Mesenchymal stem cell (in vitro differentiated cells and primary cell): ENCODE results near the gene MDP1.
"Not testable (repeated sequence)": the region's sequence is repeated elsewhere in the genome, so short reads cannot be mapped to it uniquely, and the experiment has no call there.

ENCODE experiments used
- DNase-seq: peaks from one replicate; pipeline ENCODE4 v3.0.0-alpha.2; 2013
- H2AFZ ChIP-seq: one replicate; pipeline ENCODE4 v1.6.1; 2013; ENCODE audit warnings: low read depth, mild to moderate bottlenecking, control low read depth, inconsistent platforms, low read length, moderate library complexity
- H2AK5ac ChIP-seq: 2 replicates; pipeline ENCODE4 v1.6.1; 2013; ENCODE audit warnings: low read length, moderate library complexity, mild to moderate bottlenecking, inconsistent platforms; ENCODE audit not compliant: severe bottlenecking
- H2BK120ac ChIP-seq: one replicate; pipeline ENCODE4 v1.6.1; 2013; ENCODE audit warnings: low read depth, mild to moderate bottlenecking, inconsistent platforms, low read length, moderate library complexity
- H2BK12ac ChIP-seq, 2 experiments: one replicate each; pipeline ENCODE4 v1.6.1; 2013; ENCODE audit warnings: inconsistent platforms in 2 of 2, low read length in 2 of 2, mild to moderate bottlenecking in 2 of 2, moderate library complexity in 2 of 2, control low read depth in 1 of 2
- H2BK15ac ChIP-seq: one replicate; pipeline ENCODE4 v1.6.1; 2013; ENCODE audit warnings: mild to moderate bottlenecking, low read depth, inconsistent platforms; ENCODE audit not compliant: poor library complexity, severe bottlenecking
- H2BK5ac ChIP-seq: 2 replicates; pipeline ENCODE4 v1.6.1; 2013; ENCODE audit warnings: low read depth, mild to moderate bottlenecking, low read length, control low read depth, inconsistent platforms; ENCODE audit not compliant: poor library complexity, severe bottlenecking
- H3K14ac ChIP-seq, 2 experiments: one replicate each; pipeline ENCODE4 v1.6.1; 2013; ENCODE audit warnings: inconsistent platforms in 2 of 2, low read length in 2 of 2, control low read depth in 1 of 2, mild to moderate bottlenecking in 1 of 2, moderate library complexity in 1 of 2
- H3K18ac ChIP-seq, 2 experiments: one replicate each; pipeline ENCODE4 v1.6.1; 2013; ENCODE audit warnings: inconsistent platforms in 2 of 2, low read length in 2 of 2, control low read depth in 1 of 2, low read depth in 1 of 2, mild to moderate bottlenecking in 1 of 2
- H3K23ac ChIP-seq, 2 experiments: one replicate each; pipeline ENCODE4 v1.6.1; 2013; ENCODE audit warnings: inconsistent platforms in 2 of 2, low read length in 2 of 2, mild to moderate bottlenecking in 2 of 2, moderate library complexity in 2 of 2, control low read depth in 1 of 2
- H3K27ac ChIP-seq: 2 replicates; pipeline ENCODE4 v1.5.1; 2013; ENCODE audit warnings: mild to moderate bottlenecking, moderate library complexity, low read length, control low read depth, inconsistent platforms; ENCODE audit not compliant: poor library complexity, severe bottlenecking
- H3K27me3 ChIP-seq, 2 experiments: 2 replicates each; pipeline versions ENCODE4 v1.6.1 to v1.7.0; 2013; ENCODE audit warnings: low read length in 2 of 2, mild to moderate bottlenecking in 2 of 2, moderate library complexity in 2 of 2, control low read depth in 1 of 2, inconsistent platforms in 1 of 2; ENCODE audit not compliant: control insufficient read depth in 1 of 2, insufficient read depth in 1 of 2
- H3K36me3 ChIP-seq, 2 experiments: 2 replicates each; pipeline versions ENCODE4 v1.6.1 to v1.7.0; 2013; ENCODE audit warnings: low read length in 2 of 2, control low read depth in 1 of 2, inconsistent platforms in 1 of 2, low read depth in 1 of 2, mild to moderate bottlenecking in 1 of 2; ENCODE audit not compliant: insufficient read depth in 2 of 2, control insufficient read depth in 1 of 2
- H3K4ac ChIP-seq, 2 experiments: one replicate each; pipeline ENCODE4 v1.6.1; 2013; ENCODE audit warnings: inconsistent platforms in 2 of 2, low read length in 2 of 2, mild to moderate bottlenecking in 2 of 2, moderate library complexity in 2 of 2, control low read depth in 1 of 2, low read depth in 1 of 2
- H3K4me1 ChIP-seq: 2 replicates; pipeline ENCODE4 v1.6.1; 2013; ENCODE audit warnings: low read depth, low read length, control low read depth; ENCODE audit not compliant: control insufficient read depth, insufficient read depth
- H3K4me2 ChIP-seq: 2 replicates; pipeline ENCODE4 v1.6.1; 2013; ENCODE audit warnings: low read length, mild to moderate bottlenecking, inconsistent platforms; ENCODE audit not compliant: poor library complexity, severe bottlenecking
- H3K4me3 ChIP-seq, 2 experiments: 2 replicates each; pipeline versions ENCODE4 v1.5.1 to v1.7.0; 2013; ENCODE audit warnings: low read length in 2 of 2, mild to moderate bottlenecking in 2 of 2, control low read depth in 1 of 2, low read depth in 1 of 2; ENCODE audit not compliant: insufficient read depth in 1 of 2
- H3K79me1 ChIP-seq: replicated peaks from 2 replicates; pipeline ENCODE4 v1.6.1; 2013; ENCODE audit warnings: mild to moderate bottlenecking, control low read depth, low read length, inconsistent platforms; ENCODE audit not compliant: poor library complexity, severe bottlenecking
- H3K9ac ChIP-seq: 2 replicates; pipeline ENCODE4 v1.7.0; 2013; ENCODE audit warnings: mild to moderate bottlenecking, low read length, moderate library complexity
- H3K9me3 ChIP-seq: 2 replicates; pipeline ENCODE4 v1.7.0; 2013; ENCODE audit warnings: mild to moderate bottlenecking, low read length; ENCODE audit not compliant: control insufficient read depth
- H4K8ac ChIP-seq: one replicate; pipeline ENCODE4 v1.6.1; 2013; ENCODE audit warnings: inconsistent platforms, mild to moderate bottlenecking, low read length, moderate library complexity
- H4K91ac ChIP-seq: one replicate; pipeline ENCODE4 v1.6.1; 2013; ENCODE audit warnings: mild to moderate bottlenecking, low read length, inconsistent platforms
- WGBS: methylation state at CpG from one replicate; pipeline ENCODE4 v1.1.7; 2013; ENCODE audit warnings: mixed read lengths; 5-methylcytosine and 5-hydroxymethylcytosine counted together

MDP1 gene

DNA sequence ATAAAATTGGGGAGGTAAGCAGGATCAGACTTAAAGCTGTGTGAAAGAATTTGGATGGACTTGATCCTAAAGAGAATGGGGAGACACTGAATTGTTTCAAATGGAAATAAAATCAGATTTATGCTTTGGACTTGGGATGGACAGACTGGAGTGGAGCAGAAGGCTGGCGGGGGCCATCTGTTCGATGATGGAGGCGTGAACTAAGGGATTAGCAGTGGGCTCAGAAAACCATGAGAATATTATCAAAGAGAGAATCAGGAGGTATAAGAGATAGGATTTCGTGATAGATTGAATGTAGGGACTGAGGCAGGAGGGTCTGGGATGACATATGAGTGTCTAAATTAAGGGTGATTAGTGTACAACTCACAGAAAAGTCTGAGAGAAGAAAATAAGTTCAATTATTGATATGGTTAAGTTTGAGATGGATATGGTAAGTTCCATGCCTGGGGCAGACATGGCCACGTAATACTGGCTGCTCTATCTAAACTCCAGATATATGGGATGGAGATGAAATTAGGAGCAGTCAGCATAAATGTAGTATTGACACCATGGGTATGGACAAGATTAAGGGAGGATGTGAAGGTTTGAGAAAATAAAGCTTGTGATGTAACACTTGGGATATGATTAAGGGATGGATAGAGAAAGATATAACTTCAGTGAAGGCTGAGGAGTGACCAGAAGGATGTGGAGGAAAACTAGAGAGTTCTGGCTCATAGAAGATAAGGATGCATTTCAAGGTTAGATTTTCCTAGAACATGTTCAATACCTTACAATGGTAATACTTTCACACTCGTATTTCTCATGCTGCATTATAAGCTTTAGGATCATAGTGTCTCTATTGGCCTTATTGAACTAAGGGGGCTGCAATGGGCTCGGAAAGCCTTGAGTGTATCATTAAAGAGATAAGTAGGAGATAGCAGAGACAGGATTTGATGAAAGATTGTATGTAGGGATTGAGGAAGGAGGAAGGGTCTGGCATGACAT lies 11.4 kb downstream of the MDP1 start:
- no peak overlapping the region for H2BK15ac ChIP-seq
- H4K8ac ChIP-seq: no peak overlapping the region
- no peak overlapping the region for H3K4ac ChIP-seq
- H3K9ac ChIP-seq: no peak overlapping the region
- no peak overlapping the region for H2AK5ac ChIP-seq
- H3K4me2 ChIP-seq: no peak overlapping the region
- no peak overlapping the region for H2AFZ ChIP-seq
- H3K9me3 ChIP-seq: peaks cover 3% of the 10 kb centered on the region
- H2BK120ac ChIP-seq: no peak overlapping the region
- WGBS: 98% methylated on average over 7 of the region's 7 CpGs
- H3K14ac ChIP-seq: no peak overlapping the region
- H3K36me3 ChIP-seq: peaks cover 39 to 68% of the 10 kb centered on the region in 2 experiments
- no peak overlapping the region for H3K23ac ChIP-seq
- no peak overlapping the region for H4K91ac ChIP-seq
- no peak overlapping the region for H3K27ac ChIP-seq
- no peak overlapping the region for H3K4me3 ChIP-seq
- H2BK12ac ChIP-seq: no peak overlapping the region
- peaks cover 32% of the 10 kb centered on the region for H3K79me1 ChIP-seq
- H3K4me1 ChIP-seq: no peaks in the 10 kb centered on the region
- no peaks in the 10 kb centered on the region for H3K27me3 ChIP-seq
- no peak overlapping the region for H2BK5ac ChIP-seq
- H3K18ac ChIP-seq: no peak overlapping the region
- no peak for DNase-seq

DNA sequence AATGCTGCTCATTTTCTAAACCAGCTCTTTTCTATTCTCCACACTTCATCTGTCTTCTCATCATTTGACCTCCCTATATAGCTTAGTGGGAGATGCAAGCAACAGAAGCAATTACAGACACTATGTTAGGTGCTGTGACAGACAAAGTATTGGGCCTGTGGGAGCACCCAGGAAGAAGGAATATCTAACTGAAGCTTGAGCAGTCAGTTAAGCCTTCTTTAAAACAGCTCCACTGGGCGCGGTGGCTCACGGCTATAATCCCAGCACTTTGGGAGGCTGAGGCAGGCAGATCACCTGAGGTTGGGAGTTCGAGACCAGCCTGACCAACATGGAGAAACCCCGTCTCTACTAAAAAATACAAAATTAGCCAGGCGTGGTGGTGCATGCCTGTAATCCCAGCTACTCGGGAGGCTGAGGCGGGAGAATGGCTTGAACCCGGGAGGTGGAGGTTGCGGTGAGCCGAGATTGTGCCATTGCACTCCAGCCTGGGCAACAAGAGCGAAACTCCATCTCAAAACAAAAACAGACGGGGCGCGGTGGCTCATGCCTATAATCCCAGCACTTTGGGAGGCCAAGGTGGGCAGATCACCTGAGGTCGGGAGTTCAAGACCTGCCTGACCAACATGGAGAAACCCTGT lies 12.5 kb downstream of the MDP1 start:
- not testable (repeated sequence) for H2AFZ ChIP-seq, H3K4ac ChIP-seq, H3K4me2 ChIP-seq, H4K8ac ChIP-seq, H3K27ac ChIP-seq, H3K4me1 ChIP-seq, H2BK5ac ChIP-seq, H3K14ac ChIP-seq, H3K27me3 ChIP-seq, H3K9ac ChIP-seq, DNase-seq, H2BK120ac ChIP-seq, H2BK12ac ChIP-seq, H4K91ac ChIP-seq, H3K18ac ChIP-seq, H2BK15ac ChIP-seq, H3K4me3 ChIP-seq, H2AK5ac ChIP-seq, H3K23ac ChIP-seq, H3K9me3 ChIP-seq
- H3K79me1 ChIP-seq: peaks cover 31% of the 10 kb centered on the region
- WGBS: 96% methylated on average over 12 of the region's 16 CpGs
- H3K36me3 ChIP-seq: peaks cover 35 to 66% of the 10 kb centered on the region in 2 experiments

DNA sequence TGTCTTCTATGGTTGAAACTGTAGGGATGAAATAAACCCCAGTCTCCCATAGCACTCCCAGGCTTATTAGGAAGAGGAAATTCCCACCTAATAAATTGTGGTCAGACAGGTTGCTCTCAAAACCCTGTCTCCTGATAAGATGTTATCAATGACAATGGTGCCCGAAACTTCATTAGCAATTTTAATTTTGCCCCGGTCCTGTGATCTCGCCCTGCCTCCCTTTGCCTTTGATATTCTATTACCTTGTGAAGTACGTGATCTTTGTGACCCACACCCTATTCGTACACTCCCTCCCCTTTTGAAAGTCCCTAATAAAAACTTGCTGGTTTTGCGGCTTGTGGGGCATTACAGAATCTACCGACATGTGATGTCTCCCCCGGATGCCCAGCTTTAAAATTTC lies 13.3 kb downstream of the MDP1 start:
- not testable (repeated sequence) for H2BK15ac ChIP-seq, H3K4me3 ChIP-seq, H2BK5ac ChIP-seq, H2AFZ ChIP-seq, H3K27me3 ChIP-seq, H2BK12ac ChIP-seq, H4K91ac ChIP-seq, H3K27ac ChIP-seq, H3K9ac ChIP-seq, H3K4me2 ChIP-seq, H2BK120ac ChIP-seq, H3K9me3 ChIP-seq, DNase-seq, H2AK5ac ChIP-seq, H3K4ac ChIP-seq, H3K14ac ChIP-seq, H3K23ac ChIP-seq, H3K4me1 ChIP-seq, H3K18ac ChIP-seq, H4K8ac ChIP-seq
- whole genome bisulfite sequencing: 92% methylated on average over 8 of the region's 8 CpGs
- Histone ChIP-seq H3K79me1 (peaks cover 28% of the 10 kb centered on the region), H3K36me3 (peaks cover 31 to 58% of the 10 kb centered on the region in 2 experiments)

DNA sequence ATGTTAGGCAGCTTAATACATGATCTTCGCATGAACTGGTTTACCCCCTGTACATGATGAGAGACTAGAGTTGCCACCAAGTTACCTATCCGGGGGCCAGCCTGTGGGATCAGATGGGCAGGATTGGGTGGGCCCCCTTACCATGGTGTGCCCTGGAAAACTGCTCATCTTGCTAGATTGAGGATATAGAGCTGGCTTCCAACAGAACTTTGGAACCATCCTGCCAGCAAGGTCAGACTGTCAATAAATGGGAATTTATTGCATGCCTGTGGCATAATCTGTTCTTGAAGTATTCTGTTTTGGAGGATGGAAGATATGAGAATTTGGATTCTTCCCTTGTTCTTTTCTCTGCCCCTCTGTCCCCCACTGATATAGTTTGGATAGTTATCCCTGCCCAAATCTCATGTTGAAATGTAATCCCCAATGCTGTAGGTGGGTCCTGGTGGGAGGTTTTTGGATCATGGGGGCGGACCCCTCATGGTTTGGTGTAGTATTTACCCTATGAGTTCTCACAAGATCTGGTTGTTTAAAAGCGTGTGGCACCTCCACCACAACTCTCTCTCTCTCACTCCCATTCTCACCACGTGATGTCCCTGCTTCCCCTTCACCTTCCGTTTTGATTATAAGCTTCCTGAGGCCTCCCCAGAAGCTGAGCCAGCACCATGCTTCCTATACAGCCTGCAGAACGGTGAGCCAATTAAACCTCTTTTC lies 16.9 kb downstream of the MDP1 start:
- Histone ChIP-seq H3K4ac (no peak overlapping the region), H3K9me3 (peaks cover 3% of the 10 kb centered on the region), H2BK15ac (no peak overlapping the region), H2AK5ac (no peak overlapping the region), H3K14ac (no peak overlapping the region), H2BK5ac (no peak overlapping the region), H2BK12ac (no peak overlapping the region), H3K4me3 (no peak overlapping the region), H3K23ac (no peak overlapping the region), H3K4me2 (peak overlapping the region; percentile 22), H3K18ac (no peak overlapping the region), H2BK120ac (no peak overlapping the region), H4K8ac (no peak overlapping the region), H3K9ac (no peak overlapping the region), H3K27ac (no peak overlapping the region), H3K79me1 (peaks cover 21% of the 10 kb centered on the region), H3K27me3 (no peaks in the 10 kb centered on the region), H2AFZ (no peak overlapping the region), H4K91ac (no peak overlapping the region), H3K36me3 (peaks cover 9 to 28% of the 10 kb centered on the region in 2 experiments), H3K4me1 (peaks cover 9% of the 10 kb centered on the region)
- over 99% methylated on average over 6 of the region's 7 CpGs for WGBS
- no peak for DNase-seq
